Kidney (tissue), 14 donors: ENCODE measurements around the gene SYT3. TPM values are rescaled to one million over a fixed set of nuclear protein-coding genes. Genes with fewer than 3 reads are reported as not detected.
A peak's percentile ranks its signal among the peaks of the same experiment; 100 is the strongest.

Source experiments
- DNase-seq, 5 donors: peaks; one replicate each; pipeline ENCODE4 v3.0.0-alpha.2; 2013 to 2020
- FAIRE-seq: peaks from 2 replicates; lab custom pipeline; 2012; peaks lifted over from hg19 to GRCh38; lab: Jason Lieb, UNC
- H3K27ac ChIP-seq, 2 donors: one replicate each; pipeline ENCODE4 v1.7.0; 2013; ENCODE audit warnings: low read depth in 2 of 2, low read length in 2 of 2, inconsistent platforms in 1 of 2
- H3K27me3 ChIP-seq: one replicate; pipeline ENCODE4 v1.7.1; 2013; ENCODE audit warnings: low read length, inconsistent platforms; ENCODE audit not compliant: control insufficient read depth, insufficient read depth
- H3K36me3 ChIP-seq, 3 donors: one replicate each; pipeline versions ENCODE4 v1.7.0 to v1.7.1; 2013; ENCODE audit warnings: low read length in 3 of 3, control low read depth in 1 of 3, inconsistent platforms in 1 of 3; ENCODE audit not compliant: insufficient read depth in 3 of 3, control insufficient read depth in 2 of 3
- H3K4me1 ChIP-seq, 3 donors: one replicate each; pipeline versions ENCODE4 v1.7.0 to v1.7.1; 2013; ENCODE audit warnings: low read length in 3 of 3, inconsistent platforms in 1 of 3, low read depth in 1 of 3; ENCODE audit not compliant: control insufficient read depth in 2 of 3, insufficient read depth in 2 of 3
- H3K4me3 ChIP-seq, 3 donors: one replicate each; pipeline versions ENCODE4 v1.7.0 to v1.8.1; 2013; ENCODE audit warnings: low read length in 3 of 3, control low read depth in 1 of 3, inconsistent platforms in 1 of 3
- H3K9ac ChIP-seq, 3 donors: one replicate each; pipeline versions ENCODE4 v1.7.0 to v1.7.1; 2013; ENCODE audit warnings: low read length in 3 of 3, control low read depth in 1 of 3, inconsistent platforms in 1 of 3
- H3K9me3 ChIP-seq, 3 donors: one replicate each; pipeline versions ENCODE4 v1.7.0 to v1.7.1; 2013; ENCODE audit warnings: low read length in 3 of 3, control low read depth in 1 of 3, inconsistent platforms in 1 of 3; ENCODE audit not compliant: control insufficient read depth in 2 of 3, insufficient read depth in 1 of 3
- intact Hi-C: fragments of 100-400 bp; cut with DNase I; formaldehyde crosslinking; loops from one replicate; pipeline ENCODE4 v1.11.1; 2022
- polyA plus RNA-seq: library from polyadenylated mRNA; stranded (reverse); fragments of 350-450 nt; fragmentation: Illumina TruSeq; extraction: RNeasy Lipid Tissue Mini Kit (QIAGEN cat#74804); gene quantifications from one replicate; pipeline ENCODE4 v1.2.3, GENCODE V29; 2014; ENCODE audit warnings: low read depth, low replicate concordance; ENCODE audit not compliant: insufficient read depth
- total RNA-seq: library from RNA; stranded (reverse); fragmentation: NEBNext Ultra II Directional; extraction: Animal tissue kit (Norgen Biotek cat#: 25700); gene quantifications from one replicate; pipeline ENCODE4 v1.2.1, GENCODE V29; 2021
- TF ChIP-seq, protein P1 (sequence below): IDR thresholded peaks from 3 replicates; pipeline ENCODE4 v1.5.1; 2012; ENCODE audit warnings: mild to moderate bottlenecking, moderate library complexity, borderline replicate concordance; ENCODE audit not compliant: insufficient read depth; ENCODE audit errors: extremely low read depth
- donor health status: control.
- donor health status: control.
- donor health status: control.
- donor health status: control.
- donor health status: control.
- donor health status: DM: yes; HTN: yes; CAD: no.
- donor health status: Normal renal cell carcinoma (clear cell type).

Gene SYT3
- total and polyA plus RNA-seq, 2 donors from 2014 or later, result 0.54 to 0.63 TPM

DNA sequence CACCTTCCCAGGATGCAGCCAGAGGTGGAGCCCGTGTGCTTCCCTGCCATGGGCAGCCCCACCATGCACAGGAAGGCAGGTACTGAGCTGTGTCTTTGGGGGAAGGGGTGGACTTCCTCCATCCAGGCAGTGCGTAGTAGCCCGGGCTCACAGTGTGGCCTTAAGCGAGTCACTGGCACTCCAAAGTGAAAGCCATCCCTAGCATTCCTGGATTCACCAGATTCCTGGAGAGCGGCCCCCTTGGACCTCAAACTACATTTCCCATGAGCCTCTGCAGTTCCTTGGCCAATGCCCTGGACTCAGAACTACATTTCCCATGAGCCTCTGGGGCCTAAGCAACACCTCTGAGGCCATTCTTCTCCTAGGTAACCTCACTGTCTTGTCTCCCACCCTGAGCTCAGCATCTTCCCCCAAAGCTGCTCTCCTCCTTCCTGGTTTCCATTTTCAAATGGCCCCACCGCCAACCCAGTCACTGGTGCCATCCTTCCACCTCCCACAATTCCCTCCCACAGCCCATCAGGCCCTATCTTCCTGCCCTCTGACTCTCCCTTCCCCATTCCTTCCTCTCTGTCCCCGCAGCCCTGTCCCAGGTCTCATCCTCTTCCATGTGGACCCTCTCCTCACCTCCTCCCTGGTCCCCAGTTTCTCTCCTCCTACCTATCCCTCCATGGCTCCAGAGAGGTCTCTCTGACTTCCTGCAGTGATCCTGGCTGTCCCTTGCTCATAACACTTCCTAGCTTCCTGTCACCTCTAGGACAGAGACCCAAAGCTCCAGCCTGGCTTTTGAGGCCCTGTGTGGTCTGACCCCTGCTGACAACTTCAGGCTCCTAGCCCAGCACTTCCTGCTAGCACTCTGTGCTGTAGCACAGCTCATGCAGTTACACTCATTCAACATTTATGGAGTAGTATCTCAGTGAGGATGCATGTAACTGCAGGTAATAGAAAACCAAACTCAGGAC, 10.0 kb upstream of the SYT3 start, which contains the start of gene C19orf81:
Gene C19orf81 (plus strand): TSS at position 13 of the 959 bp plus-strand sequence. CDS start 0 bp downstream, at position 13.
- Histone ChIP-seq H3K27me3 (no peaks in the 10 kb centered on the region), H3K36me3 (no peaks in the 10 kb centered on the region), H3K9ac (no peak within 1 kb of the TSS), H3K9me3 (no peaks in the 10 kb centered on the region), H3K4me3 (no peak within 1 kb of the TSS), H3K27ac (no peak within 1 kb of the TSS), H3K4me1 (no peaks in the 10 kb centered on the region)
- TF ChIP-seq, protein P1, sequence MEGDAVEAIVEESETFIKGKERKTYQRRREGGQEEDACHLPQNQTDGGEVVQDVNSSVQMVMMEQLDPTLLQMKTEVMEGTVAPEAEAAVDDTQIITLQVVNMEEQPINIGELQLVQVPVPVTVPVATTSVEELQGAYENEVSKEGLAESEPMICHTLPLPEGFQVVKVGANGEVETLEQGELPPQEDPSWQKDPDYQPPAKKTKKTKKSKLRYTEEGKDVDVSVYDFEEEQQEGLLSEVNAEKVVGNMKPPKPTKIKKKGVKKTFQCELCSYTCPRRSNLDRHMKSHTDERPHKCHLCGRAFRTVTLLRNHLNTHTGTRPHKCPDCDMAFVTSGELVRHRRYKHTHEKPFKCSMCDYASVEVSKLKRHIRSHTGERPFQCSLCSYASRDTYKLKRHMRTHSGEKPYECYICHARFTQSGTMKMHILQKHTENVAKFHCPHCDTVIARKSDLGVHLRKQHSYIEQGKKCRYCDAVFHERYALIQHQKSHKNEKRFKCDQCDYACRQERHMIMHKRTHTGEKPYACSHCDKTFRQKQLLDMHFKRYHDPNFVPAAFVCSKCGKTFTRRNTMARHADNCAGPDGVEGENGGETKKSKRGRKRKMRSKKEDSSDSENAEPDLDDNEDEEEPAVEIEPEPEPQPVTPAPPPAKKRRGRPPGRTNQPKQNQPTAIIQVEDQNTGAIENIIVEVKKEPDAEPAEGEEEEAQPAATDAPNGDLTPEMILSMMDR, result no peak
- DNase-seq (peak in 2 of 5 donors; percentile 46 to 61), FAIRE-seq (no peak)
- intact Hi-C loops, result no loop called here

DNA sequence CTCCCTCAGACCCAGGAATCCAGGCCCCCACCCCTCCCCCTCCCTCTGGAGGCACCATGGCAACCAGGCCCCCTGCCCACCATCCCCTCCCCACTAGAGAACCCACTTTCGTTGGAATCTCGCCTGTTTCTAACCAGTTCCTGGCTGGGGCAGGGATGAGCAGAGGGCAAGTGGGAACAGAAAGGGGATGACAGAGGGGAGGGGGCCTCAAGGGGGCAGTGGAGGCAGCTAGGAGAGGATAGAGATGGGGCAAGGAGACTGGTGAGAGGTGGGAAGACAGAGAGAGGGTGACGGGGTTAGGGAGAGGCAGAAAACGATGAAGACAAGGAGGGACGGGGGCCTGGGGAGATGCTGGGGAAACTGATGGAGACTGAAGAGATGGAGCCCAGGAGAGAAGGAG, 9.0 kb upstream of the SYT3 start:
- FAIRE-seq (no peak), DNase-seq (no peak)
- Histone ChIP-seq H3K9ac (no peak overlapping the region), H3K9me3 (no peaks in the 10 kb centered on the region), H3K36me3 (no peaks in the 10 kb centered on the region), H3K27ac (no peak overlapping the region), H3K4me3 (no peak overlapping the region), H3K4me1 (no peaks in the 10 kb centered on the region), H3K27me3 (no peaks in the 10 kb centered on the region)
- TF ChIP-seq, protein P1, result no peak
- intact Hi-C loops, result no loop called here

DNA sequence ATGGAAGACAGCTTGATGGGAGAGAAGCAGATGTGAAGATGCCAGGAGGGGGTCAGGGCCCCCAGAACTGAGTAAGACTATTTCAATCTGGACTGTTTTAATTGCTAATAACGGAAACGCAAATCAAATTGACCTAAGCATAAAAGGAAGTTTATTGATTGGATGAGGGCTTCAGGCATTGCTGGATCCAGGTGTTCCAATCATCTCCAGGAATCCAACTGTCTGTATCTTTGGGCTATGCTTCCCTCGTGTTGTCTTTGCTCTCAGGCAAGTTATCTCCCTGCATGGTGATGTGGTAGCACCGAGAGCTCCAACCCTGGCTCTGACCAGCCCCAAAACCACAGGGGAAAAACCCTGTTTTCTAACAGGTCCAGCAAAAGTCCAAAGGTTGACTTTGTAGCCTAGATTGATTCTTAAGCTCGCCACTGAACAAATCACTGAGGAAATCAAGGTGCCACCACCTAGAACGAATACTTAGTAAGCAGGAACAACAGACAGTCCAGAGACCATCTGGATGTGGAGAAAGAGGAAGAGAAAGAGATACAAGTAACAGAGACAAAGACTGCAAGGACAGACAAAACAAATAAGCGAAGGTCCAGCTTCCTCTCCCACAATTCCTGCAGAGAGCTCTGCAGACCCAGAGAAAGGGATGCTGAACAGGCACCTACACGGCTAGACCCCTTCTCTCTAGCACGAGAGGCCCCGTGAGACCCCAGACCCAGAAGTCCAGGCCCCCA, 8.4 kb upstream of the SYT3 start:
- no peaks in the 10 kb centered on the region for H3K27me3 ChIP-seq

More for the DNA sequence above, 8.4 kb upstream of the SYT3 start:
- Histone ChIP-seq H3K4me3 (no peak overlapping the region), H3K4me1 (no peaks in the 10 kb centered on the region), H3K27ac (no peak overlapping the region), H3K36me3 (no peaks in the 10 kb centered on the region), H3K9me3 (no peaks in the 10 kb centered on the region), H3K9ac (no peak overlapping the region)
- TF ChIP-seq, protein P1, result no peak
- intact Hi-C loops, result no loop called here
- no peak for DNase-seq
- no peak for FAIRE-seq
